ENCODE data around the gene ETFA.

DNA sequence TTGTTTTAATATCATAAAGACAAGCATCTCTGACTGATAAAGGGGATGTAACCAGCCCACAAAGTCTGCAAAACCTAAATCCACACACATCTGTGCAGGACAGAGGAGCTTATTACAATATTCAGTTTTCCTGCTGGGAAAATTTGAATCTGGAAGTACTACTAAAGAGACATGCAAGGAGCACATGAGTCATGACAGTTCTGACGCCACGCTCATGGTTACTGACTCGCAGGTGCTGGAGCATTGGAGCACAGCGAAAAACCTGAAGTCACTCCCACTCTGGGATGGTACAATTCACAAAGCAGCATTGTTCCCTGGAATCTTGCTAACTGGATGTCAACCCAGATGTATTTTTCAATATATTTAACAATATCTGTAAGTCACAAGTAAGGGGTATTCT lies 17.7 kb upstream of the ETFA start:
- TF ChIP-seq, protein P1, sequence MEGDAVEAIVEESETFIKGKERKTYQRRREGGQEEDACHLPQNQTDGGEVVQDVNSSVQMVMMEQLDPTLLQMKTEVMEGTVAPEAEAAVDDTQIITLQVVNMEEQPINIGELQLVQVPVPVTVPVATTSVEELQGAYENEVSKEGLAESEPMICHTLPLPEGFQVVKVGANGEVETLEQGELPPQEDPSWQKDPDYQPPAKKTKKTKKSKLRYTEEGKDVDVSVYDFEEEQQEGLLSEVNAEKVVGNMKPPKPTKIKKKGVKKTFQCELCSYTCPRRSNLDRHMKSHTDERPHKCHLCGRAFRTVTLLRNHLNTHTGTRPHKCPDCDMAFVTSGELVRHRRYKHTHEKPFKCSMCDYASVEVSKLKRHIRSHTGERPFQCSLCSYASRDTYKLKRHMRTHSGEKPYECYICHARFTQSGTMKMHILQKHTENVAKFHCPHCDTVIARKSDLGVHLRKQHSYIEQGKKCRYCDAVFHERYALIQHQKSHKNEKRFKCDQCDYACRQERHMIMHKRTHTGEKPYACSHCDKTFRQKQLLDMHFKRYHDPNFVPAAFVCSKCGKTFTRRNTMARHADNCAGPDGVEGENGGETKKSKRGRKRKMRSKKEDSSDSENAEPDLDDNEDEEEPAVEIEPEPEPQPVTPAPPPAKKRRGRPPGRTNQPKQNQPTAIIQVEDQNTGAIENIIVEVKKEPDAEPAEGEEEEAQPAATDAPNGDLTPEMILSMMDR (IDR thresholded peaks at IDR 0.05; ENCODE audit: low read length): no peak
- TF ChIP-seq EZH2 (IDR thresholded peaks at IDR 0.05; ENCODE audit: borderline replicate concordance, low read length): no peak

All from OCI-LY1 (cell line).